OCI-M2 (cell line): Measurements from ENCODE around the gene KBTBD12.

ENCODE experiments used
- DNase-seq: peaks from one replicate; lab custom pipeline; 2025; ENCODE audit not compliant: unreplicated experiment; lab: John Stamatoyannopoulos, UW

The KBTBD12 gene

GRCh38 chr3:127951276-127951675 is 36.2 kb downstream of the KBTBD12 start:
- no peak for DNase-seq

DNA sequence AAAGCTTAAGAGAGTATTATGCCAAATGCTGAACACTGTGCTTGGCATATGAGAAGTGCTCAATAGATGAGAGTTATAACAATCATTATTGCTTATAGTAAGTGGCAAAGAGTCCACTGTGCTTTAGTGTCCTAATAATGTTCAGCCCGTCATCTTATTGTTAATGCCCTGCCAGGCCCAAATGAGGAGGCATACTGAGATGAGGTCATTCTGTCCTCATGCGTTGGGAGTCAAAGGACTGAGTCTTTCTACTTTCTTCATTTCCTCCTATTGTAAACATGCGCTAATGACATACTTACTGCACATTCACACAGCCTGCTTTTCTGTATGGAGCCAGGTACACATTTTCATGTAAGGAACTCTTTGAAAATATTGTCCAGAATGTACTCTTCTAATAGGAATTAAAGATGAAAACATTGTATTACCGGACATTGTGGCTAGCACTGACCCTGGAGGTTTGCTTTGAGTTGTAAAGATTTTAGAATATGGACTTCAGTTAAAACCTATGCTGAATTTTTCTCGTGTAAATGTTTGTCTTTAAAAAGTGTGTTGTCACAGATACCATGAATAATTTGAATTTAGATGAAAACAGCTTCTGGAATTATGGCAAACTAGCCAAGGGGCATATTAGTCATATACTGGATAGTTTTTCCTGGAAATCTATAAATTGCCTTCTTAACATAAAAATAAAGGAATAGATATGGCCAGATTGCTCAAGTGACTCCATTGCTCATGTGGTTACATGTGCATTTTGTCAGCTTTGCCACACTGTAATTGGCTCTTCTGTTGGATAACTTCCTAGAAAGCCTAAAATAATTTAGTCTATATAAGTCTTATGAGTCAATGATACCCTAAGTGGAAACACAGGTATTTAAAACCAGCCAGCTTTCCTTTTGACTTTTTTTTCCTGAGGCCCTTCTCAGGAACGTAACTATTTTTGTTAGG is 38.3 kb downstream of the KBTBD12 start:
- no peak for DNase-seq

GRCh38 chr3:127954640-127955039 is 39.6 kb downstream of the KBTBD12 start:
- DNase-seq, result no peak

DNA sequence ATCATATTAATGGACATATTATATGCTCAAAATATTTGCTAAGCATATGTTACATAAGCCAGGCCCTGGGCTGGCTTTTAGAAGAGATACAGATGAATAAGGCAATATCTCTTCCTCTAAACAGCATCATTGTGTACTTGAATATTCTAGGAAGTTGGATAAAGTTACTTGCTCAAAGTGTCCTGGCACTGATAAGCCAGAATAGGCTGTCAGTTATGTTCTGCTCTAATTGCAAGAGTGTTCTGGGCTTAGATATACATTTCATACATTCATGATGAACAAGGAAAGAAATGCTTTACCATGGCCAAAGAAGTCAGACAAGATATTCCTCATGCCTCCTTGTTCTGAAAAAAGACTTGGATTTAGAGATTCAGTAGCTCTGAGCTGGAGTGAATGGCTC is 40.7 kb downstream of the KBTBD12 start:
- DNase-seq, result no peak

DNA sequence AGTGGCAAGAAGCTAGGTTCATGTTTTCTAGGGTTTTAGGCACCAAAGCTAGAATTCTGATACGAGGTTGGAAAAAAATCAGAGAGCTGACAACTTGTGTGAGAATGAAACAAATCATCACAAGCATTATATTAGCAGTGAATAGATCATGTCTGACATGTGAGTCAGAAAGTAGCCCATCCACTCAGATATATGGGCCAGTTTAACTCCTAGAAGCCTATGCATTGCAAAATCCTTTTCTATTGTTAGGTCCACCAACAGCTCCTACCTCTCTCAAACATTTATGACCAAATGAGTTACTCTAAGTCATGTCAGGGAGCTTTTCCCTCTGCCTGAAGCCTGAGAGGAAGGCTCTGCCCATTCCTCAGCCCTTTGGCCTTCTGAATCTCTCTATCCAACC is 44.0 kb downstream of the KBTBD12 start:
- no peak for DNase-seq

- DNase-seq, result no peak
Measured at GRCh38 chr3:127959873-127960272, 44.8 kb downstream of the KBTBD12 start.

DNA sequence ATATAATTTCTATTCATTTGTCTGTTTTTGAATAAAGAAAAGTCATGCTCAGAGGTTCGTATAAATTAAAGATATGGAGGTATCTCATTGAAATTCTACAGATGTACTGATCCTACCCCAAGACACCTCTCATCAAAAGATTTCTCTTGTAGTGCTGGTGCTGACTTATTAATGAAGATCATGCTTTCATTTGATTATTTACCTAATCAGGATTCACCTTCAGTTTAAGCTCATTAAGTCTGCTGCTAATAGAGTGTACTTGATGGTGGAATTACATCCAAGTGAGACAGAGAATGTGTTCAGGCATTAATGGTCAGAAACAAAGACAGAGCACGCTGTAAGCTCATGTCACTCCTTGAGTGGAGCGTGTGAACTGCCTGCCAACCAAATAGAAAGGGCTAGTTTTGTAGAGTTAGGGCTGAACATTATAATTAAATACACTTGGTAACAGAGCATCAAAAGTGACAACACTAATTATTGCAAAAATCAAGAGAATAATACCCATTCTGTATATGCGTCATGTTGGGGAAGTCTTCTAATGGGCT is 45.5 kb downstream of the KBTBD12 start:
- DNase-seq, result no peak

- no peak for DNase-seq
Measured at GRCh38 chr3:127961124-127961523, 46.1 kb downstream of the KBTBD12 start.

DNA sequence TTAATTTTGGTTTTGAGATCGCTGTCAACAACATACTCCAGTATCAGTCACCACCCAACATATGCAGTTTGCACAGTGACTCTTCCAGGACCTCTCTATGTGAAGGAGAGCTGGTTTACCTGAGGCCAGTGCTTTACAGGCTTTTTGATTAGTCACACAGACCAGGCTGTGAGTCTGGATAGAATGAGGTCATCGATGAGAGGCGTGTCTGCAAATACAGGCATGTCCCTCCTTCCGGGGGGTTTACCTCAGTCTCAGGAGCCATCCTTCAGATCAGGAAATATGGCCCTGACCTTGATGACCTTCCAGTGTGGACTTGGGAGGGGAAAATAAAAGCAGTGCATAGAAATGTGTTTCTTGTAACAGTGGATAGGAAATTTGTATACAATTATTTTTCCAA is 46.9 kb downstream of the KBTBD12 start:
- DNase-seq, result no peak

DNA sequence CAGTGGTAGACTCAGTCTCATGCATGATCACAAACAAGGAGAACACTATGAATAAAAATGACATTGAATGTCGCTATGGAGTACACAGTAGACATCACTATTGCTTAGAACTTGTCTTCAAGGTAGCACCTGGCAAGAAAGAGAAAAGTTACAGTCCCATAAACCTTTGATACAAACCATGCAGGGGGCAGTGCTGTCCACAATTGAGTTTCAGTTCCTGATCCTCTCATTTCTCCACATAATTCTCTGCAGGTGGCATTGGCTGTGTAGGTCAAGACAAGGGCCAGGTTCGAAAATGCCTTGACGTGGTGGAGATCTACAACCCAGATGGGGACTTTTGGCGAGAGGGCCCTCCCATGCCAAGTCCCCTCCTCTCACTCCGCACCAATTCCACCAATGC is 47.9 kb downstream of the KBTBD12 start:
- DNase-seq, result no peak

GRCh38 chr3:127964053-127964452 is 49.0 kb downstream of the KBTBD12 start:
- no peak for DNase-seq

DNA sequence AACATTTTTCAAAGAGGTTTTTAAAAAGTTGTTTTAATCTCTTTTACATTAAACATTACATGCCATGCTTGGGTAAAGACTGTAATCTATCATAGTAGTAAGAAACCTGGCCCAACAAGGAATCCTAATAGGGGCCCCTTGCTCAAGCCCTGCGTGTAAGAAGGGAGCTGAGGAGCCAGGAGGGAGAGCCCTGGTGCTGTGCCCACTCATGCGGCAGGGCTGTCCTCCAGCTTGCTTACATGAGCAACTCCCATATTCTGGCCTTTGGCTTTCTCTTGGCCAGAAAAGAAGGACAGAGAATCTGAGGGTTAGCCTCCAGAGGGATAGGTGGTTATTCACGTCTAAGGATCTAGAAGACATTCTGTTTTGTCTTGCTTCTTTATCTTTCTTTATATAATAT is 49.8 kb downstream of the KBTBD12 start:
- no peak for DNase-seq

DNA sequence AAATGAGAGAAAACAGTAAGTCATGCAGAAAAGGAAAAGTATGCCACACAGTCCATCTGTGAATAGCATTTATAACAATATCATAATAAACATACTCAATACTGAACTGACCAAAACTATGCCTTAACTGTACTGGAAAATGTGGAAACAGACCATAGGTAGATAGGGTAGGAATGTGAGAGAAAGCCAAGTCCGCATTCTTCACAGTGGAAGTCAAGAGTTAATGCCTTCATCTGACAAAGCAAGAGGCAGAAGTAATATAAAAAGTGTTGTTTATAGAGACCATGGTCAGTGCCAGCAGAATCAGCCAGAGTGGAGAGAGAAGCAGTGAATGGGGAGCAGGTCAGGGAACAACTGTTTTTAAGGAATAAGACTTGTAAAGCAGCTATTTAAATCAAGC is 52.3 kb downstream of the KBTBD12 start:
- no peak for DNase-seq

DNA sequence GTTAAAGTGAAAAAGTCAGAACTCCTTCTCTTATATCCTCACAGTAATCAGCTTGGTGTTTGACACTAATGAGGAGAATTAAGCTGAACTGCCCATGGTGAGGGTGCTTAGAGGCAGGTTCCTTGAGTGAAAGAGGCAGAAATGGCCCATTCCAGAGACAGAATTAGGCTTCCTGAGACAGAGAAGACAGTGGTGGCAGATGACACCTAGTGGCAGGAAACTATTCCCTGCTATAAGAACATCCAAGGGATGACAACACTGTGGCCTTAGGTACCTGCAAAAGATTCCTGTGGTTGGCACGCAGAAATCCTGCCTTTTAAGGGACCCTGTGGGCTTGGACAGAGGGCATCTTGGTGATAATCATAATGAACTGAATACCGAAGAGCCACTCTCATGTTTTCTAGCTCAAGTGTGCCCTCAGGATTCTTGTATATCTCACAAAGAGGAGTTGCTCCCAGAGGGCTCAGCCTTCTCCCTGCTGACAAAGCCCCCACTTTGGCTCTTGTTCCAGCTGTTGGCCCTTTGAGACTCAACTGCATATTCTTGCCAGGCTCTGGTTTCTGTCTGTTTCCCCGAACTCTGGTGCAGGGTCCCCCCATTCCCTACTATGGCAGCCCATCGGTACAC is 56.0 kb downstream of the KBTBD12 start:
- no peak for DNase-seq

GRCh38 chr3:127974226-127974625 is 59.2 kb downstream of the KBTBD12 start:
- no peak for DNase-seq

DNA sequence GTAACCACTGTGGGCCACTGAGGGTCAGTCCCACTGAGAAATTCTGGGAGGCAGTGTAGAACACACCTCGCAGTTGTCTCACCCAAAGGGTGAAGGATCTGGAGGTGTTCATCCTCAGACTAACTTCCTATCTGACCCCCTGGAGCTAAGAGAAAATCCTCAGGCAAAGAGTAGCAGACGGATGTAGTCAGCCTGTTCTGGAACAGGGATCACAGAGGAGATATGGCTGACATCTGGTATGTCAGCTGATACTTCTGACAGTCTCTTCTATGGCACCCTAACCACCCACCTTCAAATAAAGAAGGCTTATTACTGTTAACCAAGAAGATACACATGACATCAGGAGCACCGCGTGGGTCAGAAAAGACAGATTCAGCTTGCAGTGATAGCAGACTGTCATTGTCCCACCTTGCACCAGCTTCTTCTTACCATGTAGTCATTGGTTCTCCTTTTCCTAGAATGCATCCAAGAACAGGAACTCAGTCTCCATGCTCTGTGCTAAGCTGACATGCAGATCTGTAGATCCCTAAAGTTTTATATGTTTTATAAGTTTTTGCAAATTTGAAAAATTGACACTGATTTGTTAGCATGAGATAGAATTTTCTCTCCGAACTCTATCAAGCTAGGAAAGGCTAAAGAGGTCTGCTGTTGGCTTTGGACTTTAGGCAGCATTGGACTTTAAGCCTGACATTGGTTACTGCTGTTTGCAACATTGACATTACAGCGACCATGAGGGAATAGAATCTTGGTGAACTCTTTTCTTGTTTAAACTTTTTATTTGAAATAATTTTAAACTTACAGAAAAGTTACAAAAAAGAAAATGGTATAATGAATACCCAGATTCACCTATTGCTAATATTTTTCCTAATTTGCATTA is 60.4 kb downstream of the KBTBD12 start:
- DNase-seq, result no peak

- DNase-seq, result no peak
Measured at GRCh38 chr3:127978636-127979035, 63.6 kb downstream of the KBTBD12 start.

DNA sequence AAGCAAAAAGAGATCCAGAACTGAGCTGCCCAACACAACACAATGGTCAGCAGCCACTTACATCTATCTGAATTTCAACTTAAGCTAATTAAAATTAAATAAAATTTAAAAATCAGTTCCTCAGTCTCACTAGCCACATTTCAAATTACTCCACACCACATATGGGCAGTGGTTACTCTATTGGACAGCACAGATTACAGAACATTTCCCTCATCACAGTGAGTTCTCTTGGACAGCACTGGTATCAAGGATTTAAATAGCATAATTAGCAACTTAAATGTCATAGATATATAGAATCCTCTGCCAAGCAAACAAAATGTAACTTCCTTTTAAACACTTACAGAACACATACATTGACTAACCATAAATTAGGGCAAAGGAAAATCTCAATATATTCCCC is 64.4 kb downstream of the KBTBD12 start:
- no peak for DNase-seq

GRCh38 chr3:127981097-127981496 is 66.1 kb downstream of the KBTBD12 start:
- DNase-seq, result no peak

DNA sequence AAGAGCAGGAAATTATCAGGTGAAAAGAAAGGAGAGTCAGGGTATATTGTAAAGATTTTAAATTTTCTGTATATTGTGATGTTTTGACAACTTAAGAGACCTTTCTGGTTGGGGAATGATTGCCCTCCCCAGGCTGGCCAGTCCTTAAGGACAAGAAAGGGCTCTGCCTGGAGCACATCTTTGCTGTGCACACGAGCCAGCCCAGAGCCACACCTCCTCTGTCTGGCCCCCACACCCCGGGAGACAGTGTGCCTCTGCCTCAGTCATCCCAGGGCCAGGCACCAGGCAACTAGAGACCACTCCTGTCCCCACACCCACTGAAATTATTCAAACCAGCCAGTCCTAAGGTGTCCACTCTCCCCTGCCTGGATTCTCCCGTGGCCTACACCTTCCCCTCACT is 67.1 kb downstream of the KBTBD12 start:
- DNase-seq, result no peak

- no peak for DNase-seq
Measured at GRCh38 chr3:127984241-127984975, 69.4 kb downstream of the KBTBD12 start.
